OCI-LY3 (cell line): ENCODE results near the gene TTC28.
"Not testable (repeated sequence)": the region's sequence is repeated elsewhere in the genome, so short reads cannot be mapped to it uniquely, and the experiment has no call there.

Experiments used
- EZH2phosphoT487 ChIP-seq: fragments of 200-600 bp; shearing (Covaris generic); IDR thresholded peaks from 2 replicates; pipeline ENCODE4 v1.6.1; 2018; ENCODE audit warnings: antibody characterized with exemption, mixed run types, low read depth
- TF ChIP-seq, protein P1 (sequence below): fragments of 200-600, 300-600 bp; sonication (generic); IDR thresholded peaks from 2 replicates; pipeline ENCODE4 v1.5.1; 2014; ENCODE audit warnings: antibody characterized with exemption, low read length, low read depth

- TF ChIP-seq, protein P1, sequence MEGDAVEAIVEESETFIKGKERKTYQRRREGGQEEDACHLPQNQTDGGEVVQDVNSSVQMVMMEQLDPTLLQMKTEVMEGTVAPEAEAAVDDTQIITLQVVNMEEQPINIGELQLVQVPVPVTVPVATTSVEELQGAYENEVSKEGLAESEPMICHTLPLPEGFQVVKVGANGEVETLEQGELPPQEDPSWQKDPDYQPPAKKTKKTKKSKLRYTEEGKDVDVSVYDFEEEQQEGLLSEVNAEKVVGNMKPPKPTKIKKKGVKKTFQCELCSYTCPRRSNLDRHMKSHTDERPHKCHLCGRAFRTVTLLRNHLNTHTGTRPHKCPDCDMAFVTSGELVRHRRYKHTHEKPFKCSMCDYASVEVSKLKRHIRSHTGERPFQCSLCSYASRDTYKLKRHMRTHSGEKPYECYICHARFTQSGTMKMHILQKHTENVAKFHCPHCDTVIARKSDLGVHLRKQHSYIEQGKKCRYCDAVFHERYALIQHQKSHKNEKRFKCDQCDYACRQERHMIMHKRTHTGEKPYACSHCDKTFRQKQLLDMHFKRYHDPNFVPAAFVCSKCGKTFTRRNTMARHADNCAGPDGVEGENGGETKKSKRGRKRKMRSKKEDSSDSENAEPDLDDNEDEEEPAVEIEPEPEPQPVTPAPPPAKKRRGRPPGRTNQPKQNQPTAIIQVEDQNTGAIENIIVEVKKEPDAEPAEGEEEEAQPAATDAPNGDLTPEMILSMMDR: not testable (repeated sequence)
- not testable (repeated sequence) for TF ChIP-seq EZH2phosphoT487
Measured at GRCh38 chr22:28678170-28678569, 1.5 kb downstream of the TTC28 start.
